Retina (tissue), 1 donor: Measurements from ENCODE around the gene DGKB.
A peak's percentile ranks its signal among the peaks of the same experiment; 100 is the strongest.
"Not testable (repeated sequence)": the region's sequence is repeated elsewhere in the genome, so short reads cannot be mapped to it uniquely, and the experiment has no call there.

Experiments
- DNase-seq: peaks from one replicate; pipeline ENCODE4 v3.0.0-alpha.2; 2016

The DGKB gene

GRCh38 chr7:14551310-14551709 lies 351.2 kb downstream of the DGKB start:
- no peak for DNase-seq

GRCh38 chr7:14542624-14543023 lies 359.9 kb downstream of the DGKB start:
- DNase-seq, result no peak

DNA sequence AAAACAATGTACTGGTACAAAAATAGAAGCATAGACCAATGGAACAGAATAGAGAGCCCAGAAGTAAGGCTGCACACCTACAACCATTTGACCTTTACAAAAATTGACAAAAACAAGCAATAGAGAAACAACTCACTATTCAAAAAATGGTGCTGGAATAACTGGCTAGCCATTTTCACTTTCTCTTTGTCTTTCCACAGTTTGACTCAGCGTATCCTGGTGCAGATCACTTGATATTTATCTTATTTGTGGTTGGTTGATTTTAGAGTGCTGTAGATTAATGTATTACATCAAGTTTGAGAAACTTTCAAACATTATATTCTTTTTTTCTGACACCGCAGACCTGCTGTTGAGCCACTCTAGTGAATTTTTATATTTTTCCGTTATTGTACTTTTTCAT lies 381.4 kb downstream of the DGKB start:
- DNase-seq, result no peak

GRCh38 chr7:14510268-14510667 lies 392.3 kb downstream of the DGKB start:
- DNase-seq, result no peak

- no peak for DNase-seq
Measured at GRCh38 chr7:14507617-14508016, 394.9 kb downstream of the DGKB start.

DNA sequence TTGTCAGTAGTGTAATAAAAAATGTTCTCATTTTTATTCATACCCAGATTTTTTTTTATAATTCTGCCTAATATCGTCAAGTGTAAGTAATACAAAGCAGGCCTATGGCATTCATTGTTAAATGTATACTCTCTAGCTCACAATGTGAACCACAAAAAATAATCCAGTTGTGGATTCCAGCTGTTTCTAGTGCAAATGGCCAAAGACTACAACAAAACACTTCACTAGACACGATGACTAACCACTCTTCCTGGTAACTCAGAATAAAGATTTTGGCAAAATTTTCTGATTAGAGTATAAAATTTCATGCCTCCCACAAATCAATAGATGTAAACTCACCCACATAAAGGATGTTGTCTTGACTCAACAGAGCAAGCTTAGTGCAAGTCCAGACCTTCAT lies 396.6 kb downstream of the DGKB start:
- DNase-seq, result no peak

DNA sequence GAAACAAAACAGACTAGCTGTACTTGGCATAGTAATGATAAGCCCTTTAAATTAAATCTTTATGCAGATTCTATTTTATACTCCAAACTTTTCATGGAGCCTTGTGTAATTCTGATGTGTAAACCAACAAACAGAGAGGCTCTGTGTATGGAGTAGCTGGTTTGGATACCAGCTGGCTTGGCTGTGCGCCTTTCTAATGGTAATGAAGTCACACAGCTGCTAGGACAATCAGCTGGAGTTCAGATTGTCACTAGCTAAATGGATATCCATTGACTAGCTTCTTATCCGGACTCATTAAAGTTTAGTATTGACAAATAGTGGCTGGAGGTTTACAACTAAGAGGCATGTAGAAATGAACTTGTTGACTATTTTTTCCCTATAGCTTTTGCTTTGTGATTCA lies 398.4 kb downstream of the DGKB start:
- DNase-seq, result no peak

- no peak for DNase-seq
Measured at GRCh38 chr7:14503623-14504022, 398.9 kb downstream of the DGKB start.

DNA sequence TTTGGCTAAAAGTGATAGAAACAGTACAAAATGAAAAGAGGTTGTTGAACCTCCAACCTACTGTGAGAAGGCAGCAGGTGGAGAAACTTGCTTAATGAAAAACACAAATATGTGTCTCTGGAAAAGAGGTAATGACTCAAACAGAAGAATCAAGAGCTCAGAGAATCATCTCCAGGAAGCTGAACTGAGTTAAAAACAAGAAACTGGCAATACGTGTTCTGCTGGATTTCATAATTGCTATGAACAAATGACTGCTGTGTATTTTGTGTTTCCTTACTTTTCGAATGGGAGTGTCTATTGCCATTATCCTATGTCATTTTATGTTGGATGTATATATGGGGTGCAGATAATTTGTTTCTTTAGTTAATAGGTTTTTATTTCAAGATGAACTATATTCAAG lies 401.1 kb downstream of the DGKB start:
- DNase-seq, result no peak

DNA sequence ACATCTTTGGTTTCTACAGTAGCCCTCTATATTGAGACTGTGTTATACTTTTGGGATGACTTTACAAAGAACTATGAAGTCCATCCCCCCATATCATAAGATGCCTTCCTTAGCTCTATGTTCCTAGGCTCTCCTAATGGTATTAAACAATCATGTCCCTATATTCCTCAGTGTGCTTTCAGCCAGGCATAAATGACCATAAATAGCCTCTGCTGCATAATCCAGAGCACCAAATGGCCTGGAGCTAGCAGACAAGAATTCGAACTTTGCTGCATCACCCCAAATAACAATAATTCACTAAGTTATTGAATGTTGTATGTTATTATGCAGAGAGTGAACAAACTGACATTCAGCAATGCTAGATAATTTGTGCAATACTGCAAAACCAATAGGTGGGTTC lies 405.2 kb downstream of the DGKB start:
- no peak for DNase-seq

DNA sequence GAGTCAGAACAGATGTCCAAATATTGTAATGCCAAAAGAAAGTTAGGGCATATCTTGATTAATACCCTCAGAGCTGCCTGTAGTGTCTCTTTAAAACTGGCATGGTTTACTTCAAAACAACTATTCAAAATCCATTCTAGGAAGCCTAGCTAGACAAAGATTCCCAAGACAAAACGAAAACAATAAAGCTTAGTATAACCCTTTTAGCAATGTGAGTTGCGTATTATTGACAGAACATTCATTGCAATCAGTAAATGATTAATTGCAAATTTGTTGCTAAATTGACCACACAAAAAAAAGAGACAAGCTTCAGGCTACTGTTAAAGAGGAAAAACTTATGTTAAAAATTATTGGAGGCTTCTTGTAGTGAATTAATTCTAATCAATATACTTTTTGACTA lies 406.9 kb downstream of the DGKB start:
- DNase-seq, result no peak

DNA sequence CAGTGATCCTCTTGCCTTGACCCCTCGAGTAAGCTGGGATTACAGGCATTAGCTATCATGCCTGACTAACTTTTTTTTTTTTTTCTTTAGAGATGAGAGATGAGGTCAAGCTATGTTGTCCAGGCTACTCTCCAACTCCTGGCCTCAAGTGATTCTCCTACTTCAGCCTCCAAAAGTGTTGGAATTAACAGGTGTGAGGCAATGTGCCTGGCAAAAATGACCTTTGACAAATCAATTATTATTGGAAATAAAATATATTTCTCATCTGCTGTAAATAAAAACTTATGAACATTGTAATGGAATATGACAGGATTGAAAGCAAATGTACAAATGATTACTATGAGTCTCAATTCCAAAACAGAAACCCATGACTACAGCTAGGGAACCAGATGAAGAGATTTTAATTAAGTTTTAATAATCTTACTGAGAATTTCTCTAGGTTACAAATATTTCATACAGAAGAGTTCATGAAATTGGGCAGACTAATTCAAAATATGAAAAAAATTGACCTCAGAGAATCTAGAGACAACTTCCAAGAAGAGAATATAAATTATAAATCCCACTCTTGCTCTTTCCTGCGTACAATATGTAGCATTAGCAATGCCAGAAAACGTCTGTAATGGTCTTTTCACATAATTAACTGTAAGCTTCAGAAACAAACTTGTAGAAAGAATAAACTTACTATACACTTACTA lies 414.7 kb downstream of the DGKB start:
- DNase-seq, result no peak

DNA sequence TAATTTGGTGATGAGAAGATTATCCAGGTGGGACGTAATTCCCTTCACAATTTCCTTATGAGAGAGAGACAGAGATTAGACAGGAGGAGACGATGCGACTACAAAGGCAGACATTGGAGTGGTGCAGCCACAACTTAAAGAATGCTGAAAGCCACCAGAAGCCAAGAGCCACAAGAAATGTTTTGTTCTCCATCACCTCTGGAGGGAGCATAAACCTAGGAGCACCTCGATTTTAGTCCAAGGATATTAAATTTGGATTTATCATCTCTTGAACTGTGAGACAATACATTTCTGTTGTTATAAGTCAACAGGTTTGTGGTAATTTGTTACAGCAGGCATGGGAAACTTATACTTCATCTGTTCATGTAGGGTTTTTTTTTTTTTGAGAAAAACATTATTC lies 418.9 kb downstream of the DGKB start:
- DNase-seq, result no peak

GRCh38 chr7:14480281-14480680 lies 422.3 kb downstream of the DGKB start:
- no peak for DNase-seq

DNA sequence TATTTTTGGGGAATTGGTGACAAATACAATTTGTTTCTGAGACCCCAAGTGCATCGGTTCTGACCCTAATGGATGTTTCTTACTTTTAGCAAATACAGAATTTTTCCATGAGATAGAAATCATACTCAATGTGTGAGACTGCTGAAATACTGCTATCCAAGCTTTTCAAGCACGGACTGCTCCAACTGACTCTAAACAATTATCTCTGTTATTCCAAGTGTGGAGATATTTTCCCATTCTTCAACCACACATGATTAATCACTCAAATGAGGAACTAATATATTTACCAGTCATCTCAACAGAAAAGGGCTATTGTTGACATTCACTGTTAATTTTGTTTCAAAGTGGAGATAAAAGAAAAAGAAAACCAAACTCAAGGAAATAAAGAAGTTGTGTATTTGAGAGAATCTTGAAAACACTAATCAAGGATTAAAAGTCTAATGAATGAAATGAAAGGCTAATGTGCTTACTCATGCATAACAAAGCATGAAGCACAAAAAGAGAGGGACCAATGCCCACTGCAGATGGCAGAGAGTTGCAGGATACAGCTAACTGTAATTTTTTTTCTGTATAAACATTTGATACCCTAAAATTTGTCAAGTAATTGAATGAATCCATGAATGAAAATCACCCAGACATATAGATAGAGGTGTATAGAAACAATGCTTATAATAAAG lies 423.6 kb downstream of the DGKB start:
- DNase-seq, result peak; percentile 38

- DNase-seq, result not testable (repeated sequence)
Measured at GRCh38 chr7:14461716-14462115, 440.8 kb downstream of the DGKB start.

DNA sequence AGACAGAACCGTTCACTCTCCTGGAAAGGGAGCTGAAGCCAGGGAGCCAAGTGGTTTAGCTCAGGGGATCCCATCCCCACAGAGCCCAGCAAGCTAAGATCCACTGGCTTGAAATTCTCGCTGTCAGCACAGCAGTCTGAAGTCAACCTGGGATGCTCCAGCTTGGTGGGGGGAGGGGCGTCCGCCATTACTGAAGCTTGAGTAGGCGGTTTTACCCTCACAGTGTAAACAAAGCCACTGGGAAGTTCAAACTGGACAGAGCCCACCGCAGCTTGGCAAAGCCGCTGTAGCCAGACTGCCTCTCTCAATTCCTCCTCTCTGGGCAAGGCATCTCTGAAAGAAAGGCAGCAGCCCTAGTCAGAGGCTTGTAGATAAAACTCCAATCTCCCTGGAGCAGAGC lies 443.7 kb downstream of the DGKB start:
- not testable (repeated sequence) for DNase-seq

GRCh38 chr7:14457568-14458453 lies 444.7 kb downstream of the DGKB start:
- peak; percentile 77 for DNase-seq

- no peak for DNase-seq
Measured at GRCh38 chr7:14449291-14449690, 453.3 kb downstream of the DGKB start.

GRCh38 chr7:14446829-14447228 lies 455.7 kb downstream of the DGKB start:
- DNase-seq, result no peak

DNA sequence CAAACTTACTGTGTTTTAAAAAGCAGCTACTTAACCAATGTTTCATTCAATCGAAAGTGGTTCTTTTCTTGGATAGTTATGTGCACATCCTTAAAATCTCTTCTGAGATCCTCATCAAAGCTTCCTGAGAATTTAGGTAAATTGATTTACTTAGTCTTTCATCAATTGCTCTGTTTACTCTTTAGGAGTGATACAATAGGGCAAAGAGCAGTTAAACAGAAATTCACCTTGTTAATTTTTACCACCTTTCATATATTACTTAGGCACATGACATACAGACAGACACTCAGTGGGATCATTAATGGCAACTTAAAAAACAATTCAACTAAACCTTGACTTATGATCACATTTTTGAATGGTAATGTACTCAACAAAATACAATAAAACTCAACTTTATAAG lies 456.3 kb downstream of the DGKB start:
- no peak for DNase-seq

DNA sequence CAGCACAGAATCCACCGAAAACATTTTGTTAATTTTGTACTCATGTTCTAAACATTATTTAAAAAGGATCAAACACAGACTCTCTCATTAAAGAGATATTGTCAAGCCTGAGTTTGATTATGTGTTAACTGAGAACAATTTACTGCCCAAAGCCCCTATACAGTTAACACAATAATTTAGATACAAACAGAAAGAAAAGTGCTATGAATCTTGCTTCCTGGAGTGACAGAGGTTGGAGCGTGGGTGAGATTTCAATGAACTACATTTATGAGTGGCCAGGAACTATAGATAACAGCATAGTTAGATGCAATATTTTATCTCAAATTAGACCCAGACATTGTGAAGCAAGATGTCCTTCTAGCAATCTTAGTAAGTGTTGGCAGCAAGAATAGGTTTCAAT lies 464.2 kb downstream of the DGKB start:
- no peak for DNase-seq

GRCh38 chr7:14436878-14437277 lies 465.7 kb downstream of the DGKB start:
- DNase-seq, result no peak

DNA sequence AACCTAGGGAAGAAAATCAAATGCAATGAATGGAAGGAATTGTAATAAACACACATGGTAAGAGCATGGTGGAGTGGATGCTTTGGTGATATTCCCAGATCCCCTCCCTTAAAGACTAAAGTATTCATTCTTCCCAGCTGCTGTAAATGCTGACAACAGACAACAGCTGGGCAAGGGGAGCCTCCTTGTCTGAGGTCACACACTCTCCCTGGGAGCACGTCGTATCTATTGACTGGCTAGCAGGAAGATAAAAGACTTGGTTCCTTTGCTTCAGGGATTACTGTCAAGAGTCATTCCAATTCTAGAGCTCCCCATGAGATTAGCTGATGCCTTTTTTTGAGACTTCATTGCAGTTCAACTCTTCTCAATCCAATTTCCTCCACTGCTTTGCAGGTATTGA lies 469.6 kb downstream of the DGKB start:
- peak; percentile 9 for DNase-seq
